Lower leg skin (tissue), 3 donors: ENCODE measurements around the gene CDX1.

ENCODE experiments used
- CTCF ChIP-seq, 3 donors: fragments of 450-650 bp; IDR thresholded peaks; one replicate each; pipeline ENCODE4 v1.5.1; 2016; ENCODE audit warnings: antibody characterized with exemption in 3 of 3, mild to moderate bottlenecking in 3 of 3, moderate library complexity in 2 of 3
- POLR2A ChIP-seq, 2 donors: fragments of 450-650 bp; IDR thresholded peaks; one replicate each; pipeline ENCODE4 v1.6.1; 2016 to 2017; ENCODE audit warnings: antibody characterized with exemption in 2 of 2, mild to moderate bottlenecking in 1 of 2, moderate library complexity in 1 of 2

- no peak for TF ChIP-seq CTCF (IDR thresholded peaks at IDR 0.05)
- TF ChIP-seq POLR2A (IDR thresholded peaks at IDR 0.05) = no peak
These were observed 20.3 kb upstream of the CDX1 start for GRCh38 chr5:150146235-150146634.
